H1 (cell line): Measurements from ENCODE around the gene GDAP1L1. TPM values are rescaled to one million over a fixed set of nuclear protein-coding genes. Genes with fewer than 3 reads are reported as not detected.

Source experiments
- polyA plus RNA-seq, 7 experiments: library from polyadenylated mRNA; depleted of rRNA in 3 of 7; stranded (reverse) in 5 of 7; unstranded in 2 of 7; fragments of >200 nt in 5 of 7; fragments of 200-250 nt in 2 of 7; gene quantifications; 1 replicate in 5 of 7; 2 replicates in 1 of 7; 4 replicates in 1 of 7; pipeline versions ENCODE4 v1.2.1 to v1.2.3, GENCODE V29; 2011 to 2013; ENCODE audit warnings: missing spikeins in 2 of 7, mixed read lengths in 2 of 7
- total RNA-seq: library from RNA; stranded (reverse); fragmentation: NEBNext Ultra II Directional; extraction: Animal tissue kit (Norgen Biotek cat#: 25700); gene quantifications from 2 replicates; pipeline ENCODE4 v1.2.1, GENCODE V29; 2021
- TF ChIP-seq, protein P1 (sequence below): IDR thresholded peaks from 2 replicates; pipeline ENCODE4 v1.6.1; 2012; ENCODE audit warnings: low read length, inconsistent platforms

The GDAP1L1 gene
- total and polyA plus RNA-seq, 2 of the 8 experiments (the other 6 are each of a cell fraction or from before 2014, with no cell fraction given): 8.5 to 63.1 TPM

DNA sequence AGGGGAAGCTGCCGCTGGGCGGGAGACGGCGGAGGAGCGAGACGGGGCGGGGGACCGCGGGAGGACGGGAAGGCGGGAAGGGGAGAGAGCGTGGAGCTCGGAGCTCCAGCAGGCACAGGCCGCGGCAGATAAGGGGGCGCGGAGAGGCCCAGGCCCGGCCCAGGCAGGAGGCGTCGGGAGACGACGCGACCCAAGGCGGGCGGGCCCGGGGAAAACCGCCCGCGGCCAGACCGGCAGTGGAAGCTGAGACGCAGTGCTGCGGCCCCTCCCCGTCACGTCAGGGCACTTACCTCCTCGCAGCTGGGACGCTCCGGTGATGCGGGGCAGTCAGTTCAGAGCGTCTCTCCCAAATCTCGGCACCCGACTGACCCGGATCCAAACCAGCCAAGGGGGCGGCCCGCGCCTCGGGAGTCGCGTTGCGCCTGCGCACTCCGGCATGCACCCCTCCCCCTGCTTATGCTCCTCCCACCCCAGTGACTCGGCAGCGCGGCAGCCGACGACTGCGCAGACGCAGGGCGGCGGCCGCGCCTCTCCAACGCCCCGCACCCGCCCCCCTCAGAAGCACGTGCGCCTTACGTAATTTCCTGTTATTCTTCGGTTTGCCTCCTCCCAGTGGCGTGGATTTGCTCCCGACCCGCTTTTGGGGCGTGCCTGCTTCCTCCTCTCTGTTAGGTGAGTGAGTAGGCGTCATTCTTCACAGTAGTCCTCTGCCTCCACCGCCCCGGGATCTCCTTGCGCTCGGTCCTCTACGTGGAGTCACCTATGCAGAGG, 36.5 kb upstream of the GDAP1L1 start, which contains the start of gene OSER1 (continued):
- TF ChIP-seq, protein P1, sequence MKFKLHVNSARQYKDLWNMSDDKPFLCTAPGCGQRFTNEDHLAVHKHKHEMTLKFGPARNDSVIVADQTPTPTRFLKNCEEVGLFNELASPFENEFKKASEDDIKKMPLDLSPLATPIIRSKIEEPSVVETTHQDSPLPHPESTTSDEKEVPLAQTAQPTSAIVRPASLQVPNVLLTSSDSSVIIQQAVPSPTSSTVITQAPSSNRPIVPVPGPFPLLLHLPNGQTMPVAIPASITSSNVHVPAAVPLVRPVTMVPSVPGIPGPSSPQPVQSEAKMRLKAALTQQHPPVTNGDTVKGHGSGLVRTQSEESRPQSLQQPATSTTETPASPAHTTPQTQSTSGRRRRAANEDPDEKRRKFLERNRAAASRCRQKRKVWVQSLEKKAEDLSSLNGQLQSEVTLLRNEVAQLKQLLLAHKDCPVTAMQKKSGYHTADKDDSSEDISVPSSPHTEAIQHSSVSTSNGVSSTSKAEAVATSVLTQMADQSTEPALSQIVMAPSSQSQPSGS: no peak
